K562 (cell line): ENCODE measurements around the gene PHF1. TPM values are rescaled to one million over a fixed set of nuclear protein-coding genes. Genes with fewer than 3 reads are reported as not detected.
A peak's percentile ranks its signal among the peaks of the same experiment; 100 is the strongest.

Source experiments
- ARHGAP35 ChIP-seq: fragments of 450-650 bp; IDR thresholded peaks from 2 replicates; pipeline ENCODE4 v1.6.1; 2018; ENCODE audit not compliant: partially characterized antibody
- ARID3A ChIP-seq: IDR thresholded peaks from 2 replicates; pipeline ENCODE4 v1.6.1; 2012; ENCODE audit warnings: low read depth, low read length, improper control_type of control experiment, borderline replicate concordance
- CBX5 ChIP-seq: IDR thresholded peaks from 2 replicates; pipeline ENCODE4 v1.6.1; 2014; ENCODE audit warnings: low read depth, borderline replicate concordance
- CHD2 ChIP-seq: IDR thresholded peaks from 2 replicates; pipeline ENCODE4 v1.6.1; 2011; ENCODE audit warnings: low read depth, low read length
- COPS2 ChIP-seq: fragments of 450-650 bp; conservative IDR thresholded peaks from 2 replicates; pipeline ENCODE4 v1.6.1; 2016; ENCODE audit warnings: mild to moderate bottlenecking, moderate library complexity
- ETS2 ChIP-seq: IDR thresholded peaks from 2 replicates; pipeline ENCODE4 v1.6.1; 2016; ENCODE audit warnings: borderline replicate concordance, missing genetic modification characterization, mild to moderate bottlenecking, moderate library complexity, missing compliant biosample characterization; ENCODE audit not compliant: poor library complexity, severe bottlenecking
- FOXJ3 ChIP-seq: sonication (generic); formaldehyde crosslinking; IDR thresholded peaks from 2 replicates; pipeline ENCODE4 v1.4.0; 2020; ENCODE audit warnings: mild to moderate bottlenecking, missing genetic modification reagents
- GABPB1 ChIP-seq: sonication (generic); formaldehyde crosslinking; IDR thresholded peaks from 2 replicates; pipeline ENCODE4 v1.8.0; 2022; ENCODE audit warnings: mild to moderate bottlenecking, missing genetic modification reagents
- GTF2E2 ChIP-seq: fragments of 200-800 bp; sonication (Bioruptor generic); IDR thresholded peaks from 2 replicates; pipeline ENCODE4 v1.6.1; 2016; ENCODE audit warnings: missing genetic modification characterization, missing compliant biosample characterization
- IRF9 ChIP-seq: fragments of 450-650 bp; IDR thresholded peaks from 2 replicates; pipeline ENCODE4 v1.6.1; 2016; ENCODE audit warnings: missing biosample characterization, missing genetic modification characterization
- NCOA4 ChIP-seq: fragments of 450-650 bp; IDR thresholded peaks from 2 replicates; pipeline ENCODE4 v1.6.1; 2018; ENCODE audit warnings: mild to moderate bottlenecking; ENCODE audit not compliant: partially characterized antibody
- NR3C1 ChIP-seq: sonication (generic); formaldehyde crosslinking; IDR thresholded peaks from 2 replicates; pipeline ENCODE4 v1.8.1; 2022; ENCODE audit warnings: missing genetic modification reagents
- OTX1 ChIP-seq: fragments of 450-650 bp; formaldehyde crosslinking; IDR thresholded peaks from 2 replicates; pipeline ENCODE4 v1.4.0; 2022; ENCODE audit warnings: mild to moderate bottlenecking
- PTBP1 ChIP-seq: fragments of 200-400 bp; formaldehyde crosslinking; IDR thresholded peaks from 2 replicates; pipeline ENCODE4 v1.6.1; 2017; ENCODE audit warnings: low read depth, low read length
- SMAD4 ChIP-seq: fragments of 250-450 bp; sonication (Bioruptor Pico); conservative IDR thresholded peaks from 2 replicates; pipeline ENCODE4 v1.8.0; 2021; ENCODE audit warnings: inconsistent platforms, mild to moderate bottlenecking, moderate library complexity
- SREBF2 ChIP-seq: sonication (generic); formaldehyde crosslinking; IDR thresholded peaks from 2 replicates; pipeline ENCODE4 v1.4.0; 2020; ENCODE audit warnings: mild to moderate bottlenecking, missing genetic modification reagents
- SUPT5H ChIP-seq: fragments of 450-650 bp; IDR thresholded peaks from 2 replicates; pipeline ENCODE4 v1.6.1; 2016
- TCF15 ChIP-seq: fragments of 250-450 bp; sonication (Bioruptor Pico); IDR thresholded peaks from 2 replicates; pipeline ENCODE4 v1.8.0; 2022; ENCODE audit warnings: moderate library complexity, mild to moderate bottlenecking, inconsistent platforms
- THRB ChIP-seq: fragments of 450-650 bp; formaldehyde crosslinking; conservative IDR thresholded peaks from 2 replicates; pipeline ENCODE4 v1.4.0; 2022; ENCODE audit warnings: mild to moderate bottlenecking, missing genetic modification characterization
- TRIM24 ChIP-seq, 2 experiments: fragments of 450-650 bp; IDR thresholded peaks; 2 replicates each; pipeline ENCODE4 v1.6.1; 2016
- ZNF511 ChIP-seq: sonication (generic); formaldehyde crosslinking; IDR thresholded peaks from 2 replicates; pipeline ENCODE4 v1.8.0; 2022; ENCODE audit warnings: mild to moderate bottlenecking, missing genetic modification reagents
- polyA plus RNA-seq, 8 experiments: library from polyadenylated mRNA; depleted of rRNA in 4 of 8; stranded (reverse) in 5 of 8; unstranded in 3 of 8; fragments of >200 nt; fragmentation: Nextera tagmentation in 2 of 8; fragmentation: Illumina TruSeq in 1 of 8; extraction: Ambion mirVana in 2 of 8; extraction: Trizol in 1 of 8; gene quantifications; 2 replicates each; pipeline versions ENCODE4 v1.2.1 to v1.2.3, GENCODE V29; 2011 to 2014; ENCODE audit warnings: inconsistent platforms in 1 of 8, missing spikeins in 1 of 8
- total RNA-seq, 7 experiments: library from RNA; depleted of rRNA in 6 of 7; stranded (reverse); fragments of >200 nt in 6 of 7; fragmentation: Illumina TruSeq in 2 of 7; extraction: Trizol in 2 of 7; gene quantifications; 2 replicates each; pipeline versions ENCODE4 v1.2.1 to v1.2.3, GENCODE V29; 2011 to 2021; ENCODE audit warnings: low replicate concordance in 1 of 7

PHF1 gene
- total and polyA plus RNA-seq, 9 of the 15 experiments (the other 6 are each of a cell fraction or from before 2014, with no cell fraction given), result 3.7 to 64.2 (median 33.7) TPM

DNA sequence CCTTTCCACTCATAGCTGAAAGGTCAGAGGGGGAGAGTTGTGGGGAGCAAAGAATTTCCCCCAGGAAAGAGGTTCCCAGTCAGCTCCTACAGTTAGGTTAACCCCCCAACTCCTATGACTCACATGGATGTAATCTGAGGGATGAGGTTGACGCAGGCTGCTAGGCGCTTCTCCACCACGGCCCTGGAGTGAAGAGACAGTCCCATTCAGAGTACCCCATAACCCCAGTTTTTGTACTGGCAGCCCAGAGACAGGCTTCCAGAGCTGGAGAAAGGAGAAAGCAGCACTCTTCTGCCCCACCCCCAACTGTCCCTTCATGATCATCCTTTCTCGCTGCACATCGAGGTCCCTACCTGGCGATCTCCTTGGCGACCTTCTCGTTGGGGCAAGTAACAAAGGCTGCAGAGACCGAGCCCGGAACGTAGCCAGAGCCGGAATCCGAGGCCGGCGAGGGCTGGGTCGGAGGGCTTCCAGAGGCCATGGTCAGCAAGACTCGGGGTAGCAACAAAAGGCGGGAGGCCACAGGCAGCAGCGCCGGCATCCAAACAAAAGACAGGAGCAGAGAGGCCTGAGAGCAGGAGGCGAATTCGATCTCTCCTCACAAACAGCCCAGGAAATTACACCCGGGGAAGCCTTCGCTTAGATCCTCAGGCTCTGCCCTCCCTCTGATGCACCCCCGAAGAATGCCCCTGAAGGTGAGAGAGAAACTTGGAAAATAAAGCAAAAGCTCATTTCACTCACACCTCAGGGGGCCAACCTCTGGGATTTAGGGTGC lies 6.5 kb downstream of the PHF1 start (continued):
- no peak for TF ChIP-seq ARID3A
- TF ChIP-seq TRIM24 (IDR thresholded peaks at IDR 0.05), result no peak
- no peak for TF ChIP-seq THRB (CRISPR knock-in tag)
- no peak for TF ChIP-seq GTF2E2 (tag)
- TF ChIP-seq OTX1 (CRISPR knock-in tag), result no peak
- TF ChIP-seq NCOA4, result no peak
- no peak for TF ChIP-seq NR3C1 (CRISPR knock-in tag)
- TF ChIP-seq ETS2 (tag), result no peak
- TF ChIP-seq FOXJ3 (CRISPR knock-in tag), result no peak
- TF ChIP-seq IRF9 (tag), result no peak
- TF ChIP-seq SREBF2 (CRISPR knock-in tag), result no peak
- no peak for TF ChIP-seq PTBP1
- no peak for TF ChIP-seq GABPB1 (CRISPR knock-in tag)
- no peak for TF ChIP-seq CHD2
- TF ChIP-seq COPS2, result no peak
- TF ChIP-seq SUPT5H, result no peak
- 0 out of 2 replicates have a peak, but pooled peaks have one; percentile 6 for TF ChIP-seq ZNF511 (CRISPR knock-in tag)
- no peak for TF ChIP-seq ARHGAP35
- TF ChIP-seq TCF15 (CRISPR knock-in tag), result no peak
- TF ChIP-seq CBX5, result no peak
- TF ChIP-seq SMAD4 (CRISPR knock-in tag), result no peak
